ENCODE measurements around the gene NMUR2.

DNA sequence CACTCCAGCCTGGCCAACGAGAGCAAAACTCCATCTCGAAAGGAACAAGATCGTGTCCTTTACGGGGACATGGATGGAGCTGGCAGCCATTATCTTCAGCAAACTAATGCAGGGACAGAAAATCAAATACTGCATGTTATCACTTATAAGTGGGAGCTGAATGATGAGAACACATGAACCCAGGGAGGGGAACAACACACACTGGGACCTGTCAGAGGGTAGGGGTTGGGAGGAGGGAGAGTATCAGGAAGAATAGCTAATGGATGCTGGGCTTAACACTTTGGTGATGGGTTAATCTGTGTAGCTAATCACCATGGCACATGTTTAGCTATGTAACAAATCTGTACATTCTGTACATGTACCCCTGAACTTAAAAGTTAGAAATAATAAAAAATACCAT lies 40.9 kb downstream of the NMUR2 start:
- TF ChIP-seq, protein P1, sequence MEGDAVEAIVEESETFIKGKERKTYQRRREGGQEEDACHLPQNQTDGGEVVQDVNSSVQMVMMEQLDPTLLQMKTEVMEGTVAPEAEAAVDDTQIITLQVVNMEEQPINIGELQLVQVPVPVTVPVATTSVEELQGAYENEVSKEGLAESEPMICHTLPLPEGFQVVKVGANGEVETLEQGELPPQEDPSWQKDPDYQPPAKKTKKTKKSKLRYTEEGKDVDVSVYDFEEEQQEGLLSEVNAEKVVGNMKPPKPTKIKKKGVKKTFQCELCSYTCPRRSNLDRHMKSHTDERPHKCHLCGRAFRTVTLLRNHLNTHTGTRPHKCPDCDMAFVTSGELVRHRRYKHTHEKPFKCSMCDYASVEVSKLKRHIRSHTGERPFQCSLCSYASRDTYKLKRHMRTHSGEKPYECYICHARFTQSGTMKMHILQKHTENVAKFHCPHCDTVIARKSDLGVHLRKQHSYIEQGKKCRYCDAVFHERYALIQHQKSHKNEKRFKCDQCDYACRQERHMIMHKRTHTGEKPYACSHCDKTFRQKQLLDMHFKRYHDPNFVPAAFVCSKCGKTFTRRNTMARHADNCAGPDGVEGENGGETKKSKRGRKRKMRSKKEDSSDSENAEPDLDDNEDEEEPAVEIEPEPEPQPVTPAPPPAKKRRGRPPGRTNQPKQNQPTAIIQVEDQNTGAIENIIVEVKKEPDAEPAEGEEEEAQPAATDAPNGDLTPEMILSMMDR (conservative IDR thresholded peaks at IDR 0.05; ENCODE audit: low read depth, low read length), result no peak
- no peak for TF ChIP-seq EZH2 (IDR thresholded peaks at IDR 0.05; ENCODE audit: borderline replicate concordance, low read depth, low read length, poor library complexity, severe bottlenecking)
